A549 (cell line): ENCODE results near the gene NFKB2.

Source experiments
- CEBPB ChIP-seq, 2 experiments: fragments of >200 bp in 1 of 2; sonication (Bioruptor Twin) in 1 of 2; formaldehyde crosslinking in 1 of 2; IDR thresholded peaks; 2 replicates each; pipeline ENCODE4 v1.6.1; 2012 to 2016
- CHD4 ChIP-seq: fragments of 200-600 bp; sonication (generic); IDR thresholded peaks from 2 replicates; pipeline ENCODE4 v1.6.1; 2016; ENCODE audit warnings: antibody characterized with exemption, mild to moderate bottlenecking, borderline replicate concordance
- CTCF ChIP-seq: fragments of >200 bp; sonication (Bioruptor Twin); formaldehyde crosslinking; IDR thresholded peaks from 3 replicates; pipeline ENCODE4 v1.5.1; 2016
- ELK1 ChIP-seq: fragments of 150-350 bp; IDR thresholded peaks from 2 replicates; pipeline ENCODE4 v1.6.1; 2014; ENCODE audit warnings: low read depth, mild to moderate bottlenecking, low read length
- FOSB ChIP-seq: fragments of 250-450 bp; sonication (Bioruptor Pico); IDR thresholded peaks from 2 replicates; pipeline ENCODE4 v1.5.0; 2020; ENCODE audit warnings: mild to moderate bottlenecking, moderate library complexity
- MAX ChIP-seq: IDR thresholded peaks from 2 replicates; pipeline ENCODE4 v1.6.1; 2012
- MAZ ChIP-seq: fragments of 150-350 bp; IDR thresholded peaks from 2 replicates; pipeline ENCODE4 v1.6.1; 2014; ENCODE audit warnings: antibody characterized with exemption, low read depth, low read length, borderline replicate concordance
- PBX3 ChIP-seq: IDR thresholded peaks from 2 replicates; pipeline ENCODE4 v1.6.1; 2012
- POLR2A ChIP-seq: IDR thresholded peaks from 2 replicates; pipeline ENCODE4 v1.6.1; 2012; ENCODE audit warnings: mild to moderate bottlenecking, low read length
- USF2 ChIP-seq: fragments of 450-650 bp; IDR thresholded peaks from 2 replicates; pipeline ENCODE4 v1.6.1; 2014; ENCODE audit warnings: antibody characterized with exemption

GRCh38 chr10:102450124-102450373 lies 54.5 kb downstream of the NFKB2 start:
- TF ChIP-seq CTCF (no peak), CEBPB (IDR thresholded peaks at IDR 0.05) (no peak), POLR2A (no peak), FOSB (CRISPR knock-in tag) (no peak), USF2 (no peak), MAZ (no peak), PBX3 (no peak), ELK1 (no peak), MAX (no peak), CHD4 (no peak)
